GM23338 (cell line): ENCODE measurements around the gene ZNF420.

Source experiments
- CREB1 ChIP-seq: fragments of 250-450 bp; sonication (Bioruptor Pico); IDR thresholded peaks from 2 replicates; pipeline ENCODE4 v1.5.0; 2020; ENCODE audit warnings: low read depth, mild to moderate bottlenecking, moderate library complexity
- CTCF ChIP-seq, 2 experiments: fragments of 200-600 bp in 1 of 2; sonication (generic) in 1 of 2; conservative IDR thresholded peaks; 2 replicates each; pipeline versions ENCODE4 v1.5.1 to v1.6.1; 2016 to 2017; ENCODE audit warnings: antibody characterized with exemption in 2 of 2, low read depth in 2 of 2, mild to moderate bottlenecking in 2 of 2, moderate library complexity in 1 of 2
- ETS1 ChIP-seq: IDR thresholded peaks from 2 replicates; pipeline ENCODE4 v1.6.1; 2016; ENCODE audit warnings: antibody characterized with exemption
- EZH2 ChIP-seq: fragments of 200-600 bp; sonication (generic); IDR thresholded peaks from one replicate; pipeline ENCODE4 v1.8.0; 2017; ENCODE audit warnings: antibody characterized with exemption, mild to moderate bottlenecking, low read depth; ENCODE audit not compliant: unreplicated experiment
- EZH2phosphoT487 ChIP-seq: fragments of 200-600 bp; sonication (generic); IDR thresholded peaks from one replicate; pipeline ENCODE4 v1.8.1; 2018; ENCODE audit warnings: antibody characterized with exemption; ENCODE audit not compliant: unreplicated experiment
- JUNB ChIP-seq: IDR thresholded peaks from one replicate; pipeline ENCODE4 v1.6.1; 2016; ENCODE audit warnings: antibody characterized with exemption; ENCODE audit not compliant: unreplicated experiment
- POLR2AphosphoS5 ChIP-seq: IDR thresholded peaks from 2 replicates; pipeline ENCODE4 v1.6.1; 2016; ENCODE audit warnings: antibody characterized with exemption, low read depth
- REST ChIP-seq: IDR thresholded peaks from one replicate; pipeline ENCODE4 v1.6.1; 2018; ENCODE audit warnings: antibody characterized with exemption; ENCODE audit not compliant: unreplicated experiment
- ZNF114 ChIP-seq: fragments of 250-450 bp; sonication (Bioruptor Pico); IDR thresholded peaks from 2 replicates; pipeline ENCODE4 v1.5.0; 2020; ENCODE audit warnings: mild to moderate bottlenecking, moderate library complexity
- ZNF331 ChIP-seq: fragments of 250-450 bp; sonication (Bioruptor Pico); IDR thresholded peaks from 2 replicates; pipeline ENCODE4 v1.5.0; 2020; ENCODE audit warnings: low read depth, mild to moderate bottlenecking, moderate library complexity

GRCh38 chr19:37172368-37173366 lies 94.4 kb downstream of the ZNF420 start, which contains the start of gene ZNF585A:
- TF ChIP-seq CTCF (conservative IDR thresholded peaks at IDR 0.05; ENCODE audit: low read depth in 2 of 2), result no peak
- no peak for TF ChIP-seq EZH2
- no peak for TF ChIP-seq REST
- TF ChIP-seq POLR2AphosphoS5, result peak; percentile 86
- TF ChIP-seq ZNF331 (CRISPR knock-in tag), result no peak
- no peak for TF ChIP-seq EZH2phosphoT487
- no peak for TF ChIP-seq JUNB
- TF ChIP-seq CREB1 (CRISPR knock-in tag), result peak; percentile 58
- no peak for TF ChIP-seq ZNF114
- peak; percentile 97 for TF ChIP-seq ETS1
